Measurements from ENCODE around the gene BZW1. TPM values are rescaled to one million over a fixed set of nuclear protein-coding genes. Genes with fewer than 3 reads are reported as not detected.

BZW1 gene
- polyA plus RNA-seq, 1 donor (not counting 4 experiments of a cell fraction or from before 2014, with no cell fraction given) = 402 TPM

DNA sequence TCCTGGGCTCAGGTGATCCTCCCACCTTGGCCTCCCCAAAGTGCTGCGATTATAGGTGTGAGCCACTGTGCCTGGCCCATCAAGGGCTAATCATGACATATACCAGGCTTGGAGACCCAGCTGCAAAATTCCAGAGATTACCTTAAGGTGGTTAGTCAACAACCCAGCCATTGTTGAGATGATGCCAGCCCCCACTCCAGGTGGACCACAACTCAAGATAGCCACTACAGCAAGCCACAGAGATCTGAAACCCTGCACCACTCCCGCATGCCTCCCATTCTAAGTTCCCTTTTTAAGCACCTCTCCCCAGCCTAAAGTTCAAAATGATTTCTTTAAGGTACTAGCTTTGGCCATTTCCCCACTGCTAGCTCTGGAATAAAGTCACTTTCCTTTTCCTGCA, 57.3 kb downstream of the BZW1 start:
- no peak for DNase-seq (ENCODE audit: low read depth, low spot score)
- H3K4me1 ChIP-seq (ENCODE audit: control insufficient read depth, extremely low read depth, insufficient read depth, low read length) = peaks cover 3% of the 10 kb centered on the region
- no peak for FAIRE-seq
- TF ChIP-seq, protein P1, sequence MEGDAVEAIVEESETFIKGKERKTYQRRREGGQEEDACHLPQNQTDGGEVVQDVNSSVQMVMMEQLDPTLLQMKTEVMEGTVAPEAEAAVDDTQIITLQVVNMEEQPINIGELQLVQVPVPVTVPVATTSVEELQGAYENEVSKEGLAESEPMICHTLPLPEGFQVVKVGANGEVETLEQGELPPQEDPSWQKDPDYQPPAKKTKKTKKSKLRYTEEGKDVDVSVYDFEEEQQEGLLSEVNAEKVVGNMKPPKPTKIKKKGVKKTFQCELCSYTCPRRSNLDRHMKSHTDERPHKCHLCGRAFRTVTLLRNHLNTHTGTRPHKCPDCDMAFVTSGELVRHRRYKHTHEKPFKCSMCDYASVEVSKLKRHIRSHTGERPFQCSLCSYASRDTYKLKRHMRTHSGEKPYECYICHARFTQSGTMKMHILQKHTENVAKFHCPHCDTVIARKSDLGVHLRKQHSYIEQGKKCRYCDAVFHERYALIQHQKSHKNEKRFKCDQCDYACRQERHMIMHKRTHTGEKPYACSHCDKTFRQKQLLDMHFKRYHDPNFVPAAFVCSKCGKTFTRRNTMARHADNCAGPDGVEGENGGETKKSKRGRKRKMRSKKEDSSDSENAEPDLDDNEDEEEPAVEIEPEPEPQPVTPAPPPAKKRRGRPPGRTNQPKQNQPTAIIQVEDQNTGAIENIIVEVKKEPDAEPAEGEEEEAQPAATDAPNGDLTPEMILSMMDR (optimal IDR thresholded peaks at IDR 0.05 in 1 of 3, IDR thresholded peaks at IDR 0.05 in 1 of 3, conservative IDR thresholded peaks at IDR 0.05 in 1 of 3; ENCODE audit: extremely low read depth in 1 of 3, insufficient read depth in 2 of 3, low read length in 3 of 3) = no peak
- TF ChIP-seq EZH2 (IDR thresholded peaks at IDR 0.05; ENCODE audit: low read length) = no peak
- H3K27me3 ChIP-seq (ENCODE audit: control insufficient read depth, extremely low read depth, insufficient read depth, low read length) = no peaks in the 10 kb centered on the region
- no peaks in the 10 kb centered on the region for H3K9me3 ChIP-seq (ENCODE audit: control insufficient read depth, low read depth, low read length)
- no peak overlapping the region for H3K4me2 ChIP-seq (ENCODE audit: control insufficient read depth, extremely low read depth, insufficient read depth, low read depth, low read length)
- dilution Hi-C loops (cut with MboI; ENCODE audit: extremely low pct_ligation_motif_present, low sequenced_read_pairs) = no loop called here
- no peaks in the 10 kb centered on the region for H4K20me1 ChIP-seq (ENCODE audit: control insufficient read depth, extremely low read depth, insufficient read depth, low read length)
- no peak overlapping the region for H2AFZ ChIP-seq (ENCODE audit: control insufficient read depth, low read length)
- H3K36me3 ChIP-seq (ENCODE audit: control insufficient read depth in 2 of 2, extremely low read depth in 1 of 2, insufficient read depth in 2 of 2, low read length in 2 of 2) = peaks cover 1 to 2% of the 10 kb centered on the region in 2 experiments
- no peak overlapping the region for H3K27ac ChIP-seq (ENCODE audit: control insufficient read depth, insufficient read depth, low read length)
- H3K9me1 ChIP-seq (ENCODE audit: control insufficient read depth, extremely low read depth, insufficient read depth, low read length) = no peaks in the 10 kb centered on the region
- H3K4me3 ChIP-seq (ENCODE audit: control insufficient read depth in 2 of 3, extremely low read depth in 1 of 3, insufficient read depth in 2 of 3, low read depth in 1 of 3, low read length in 3 of 3) = no peak overlapping the region
- H3K79me2 ChIP-seq (ENCODE audit: control insufficient read depth, insufficient read depth, low read length) = peaks cover 4% of the 10 kb centered on the region
- no peak overlapping the region for H3K9ac ChIP-seq (ENCODE audit: control insufficient read depth, extremely low read depth, insufficient read depth, low read length)

DNA sequence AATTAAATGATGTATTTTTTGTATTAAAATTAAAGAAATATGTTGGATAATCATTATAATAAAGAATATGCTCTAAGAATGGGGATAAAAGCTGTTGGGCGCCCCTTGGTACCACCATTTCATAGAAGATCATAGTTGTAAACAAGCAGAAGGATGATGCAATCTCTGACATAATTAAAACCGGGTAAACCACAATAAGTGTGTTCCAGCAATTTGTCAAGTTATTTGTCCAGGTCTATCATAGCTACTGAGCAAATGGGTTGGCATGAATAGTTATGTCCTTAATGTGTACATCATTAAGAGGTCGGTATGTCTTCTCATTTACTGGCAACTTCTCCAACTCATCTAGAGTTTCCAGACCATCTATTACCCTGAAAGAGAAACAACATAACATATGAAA, 59.4 kb downstream of the BZW1 start:
- Histone ChIP-seq H3K79me2 (ENCODE audit: control insufficient read depth, insufficient read depth, low read length) (no peaks in the 10 kb centered on the region), H3K36me3 (ENCODE audit: control insufficient read depth in 2 of 2, extremely low read depth in 1 of 2, insufficient read depth in 2 of 2, low read length in 2 of 2) (peaks cover 1 to 2% of the 10 kb centered on the region in 2 experiments), H4K20me1 (ENCODE audit: control insufficient read depth, extremely low read depth, insufficient read depth, low read length) (no peaks in the 10 kb centered on the region), H3K9me3 (ENCODE audit: control insufficient read depth, low read depth, low read length) (no peaks in the 10 kb centered on the region), H3K9ac (ENCODE audit: control insufficient read depth, extremely low read depth, insufficient read depth, low read length) (no peak overlapping the region), H3K4me2 (ENCODE audit: control insufficient read depth, extremely low read depth, insufficient read depth, low read depth, low read length) (no peak overlapping the region), H3K27me3 (ENCODE audit: control insufficient read depth, extremely low read depth, insufficient read depth, low read length) (no peaks in the 10 kb centered on the region), H2AFZ (ENCODE audit: control insufficient read depth, low read length) (no peak overlapping the region), H3K9me1 (ENCODE audit: control insufficient read depth, extremely low read depth, insufficient read depth, low read length) (no peaks in the 10 kb centered on the region), H3K27ac (ENCODE audit: control insufficient read depth, insufficient read depth, low read length) (no peak overlapping the region), H3K4me1 (ENCODE audit: control insufficient read depth, extremely low read depth, insufficient read depth, low read length) (peaks cover 3% of the 10 kb centered on the region), H3K4me3 (ENCODE audit: control insufficient read depth in 2 of 3, extremely low read depth in 1 of 3, insufficient read depth in 2 of 3, low read depth in 1 of 3, low read length in 3 of 3) (no peak overlapping the region)
- FAIRE-seq = no peak
- no peak for DNase-seq (ENCODE audit: low read depth, low spot score)
- TF ChIP-seq EZH2 (IDR thresholded peaks at IDR 0.05; ENCODE audit: low read length) = no peak
- TF ChIP-seq, protein P1 (optimal IDR thresholded peaks at IDR 0.05 in 1 of 3, IDR thresholded peaks at IDR 0.05 in 1 of 3, conservative IDR thresholded peaks at IDR 0.05 in 1 of 3; ENCODE audit: extremely low read depth in 1 of 3, insufficient read depth in 2 of 3, low read length in 3 of 3) = no peak
- dilution Hi-C loops (cut with MboI; ENCODE audit: extremely low pct_ligation_motif_present, low sequenced_read_pairs) = no loop called here
